H1 (cell line): ENCODE data around the gene PACSIN2. TPM values are rescaled to one million over a fixed set of nuclear protein-coding genes. Genes with fewer than 3 reads are reported as not detected.

Source experiments
- CTCF ChIA-PET: fragments of 300-600 bp; sonication (Branson Sonifier 250); formaldehyde crosslinking; loops from one replicate; lab custom pipeline; 2021; ENCODE audit not compliant: partially characterized antibody; lab: Charles Lee
- POLR2A ChIA-PET: fragments of 300-600 bp; sonication (Branson Sonifier 250); formaldehyde crosslinking; loops from one replicate; lab custom pipeline; 2021; ENCODE audit warnings: inconsistent platforms; ENCODE audit not compliant: partially characterized antibody; lab: Charles Lee
- DNase-seq, 2 experiments: peaks; one replicate each; pipeline versions ENCODE4 v3.0.0 to v3.0.0-alpha.2; 2010 to 2022; ENCODE audit warnings: low spot score in 2 of 2, low read depth in 1 of 2, mixed read lengths in 1 of 2
- FAIRE-seq: peaks from 2 replicates; lab custom pipeline; 2011; peaks lifted over from hg19 to GRCh38; lab: Jason Lieb, UNC
- H2AFZ ChIP-seq: 2 replicates; pipeline ENCODE4 v1.8.1; 2012; ENCODE audit warnings: low read length, inconsistent platforms
- H2AK5ac ChIP-seq: 2 replicates; pipeline ENCODE4 v1.6.1; 2013; ENCODE audit warnings: low read depth, low read length
- H2BK120ac ChIP-seq: replicated peaks from 2 replicates; pipeline ENCODE3; 2013; ENCODE audit warnings: low read depth, low read length, inconsistent platforms
- H2BK12ac ChIP-seq: 2 replicates; pipeline ENCODE4 v1.6.1; 2013; ENCODE audit warnings: low read depth, low read length
- H2BK15ac ChIP-seq: 2 replicates; pipeline ENCODE4 v1.6.1; 2013; ENCODE audit warnings: low read length
- H2BK20ac ChIP-seq: 2 replicates; pipeline ENCODE4 v1.6.1; 2013; ENCODE audit warnings: low read length
- H2BK5ac ChIP-seq: 2 replicates; pipeline ENCODE4 v1.6.1; 2013; ENCODE audit warnings: low read depth, low read length
- H3K14ac ChIP-seq: 2 replicates; pipeline ENCODE4 v1.6.1; 2013; ENCODE audit warnings: inconsistent platforms; ENCODE audit not compliant: insufficient read length
- H3K18ac ChIP-seq: 2 replicates; pipeline ENCODE4 v1.6.1; 2013; ENCODE audit warnings: low read length; ENCODE audit errors: extremely low read depth
- H3K23ac ChIP-seq: 2 replicates; pipeline ENCODE4 v1.6.1; 2013; ENCODE audit warnings: inconsistent platforms; ENCODE audit not compliant: insufficient read length
- H3K23me2 ChIP-seq: 2 replicates; pipeline ENCODE4 v1.6.1; 2013; ENCODE audit warnings: low read depth, low read length
- H3K27ac ChIP-seq: 2 replicates; pipeline ENCODE4 v1.6.1; 2011; ENCODE audit warnings: low read depth, low read length, inconsistent platforms
- H3K27me3 ChIP-seq, 4 experiments: replicated peaks in 1 of 4; 1 replicate in 1 of 4; 2 replicates in 3 of 4; pipeline versions ENCODE4 v1.6.1 to v1.8.1; 2011 to 2013; ENCODE audit warnings: low read length in 3 of 4, mild to moderate bottlenecking in 3 of 4, inconsistent platforms in 2 of 4, mixed read lengths in 2 of 4, moderate library complexity in 1 of 4; ENCODE audit not compliant: control insufficient read depth in 3 of 4, insufficient read depth in 3 of 4; ENCODE audit errors: extremely low read depth in 1 of 4
- H3K36me3 ChIP-seq, 4 experiments: 2 replicates each; pipeline versions ENCODE4 v1.6.1 to v1.8.1; 2011 to 2013; ENCODE audit warnings: mild to moderate bottlenecking in 4 of 4, low read length in 3 of 4, moderate library complexity in 2 of 4, control low read depth in 1 of 4, inconsistent platforms in 1 of 4; ENCODE audit not compliant: insufficient read depth in 4 of 4, control insufficient read depth in 2 of 4
- H3K4ac ChIP-seq: replicated peaks from 2 replicates; pipeline ENCODE3; 2013; ENCODE audit warnings: low read length, low read depth, mixed read lengths, inconsistent platforms; ENCODE audit not compliant: insufficient read length
- H3K4me1 ChIP-seq, 4 experiments: replicated peaks in 1 of 4; 1 replicate in 1 of 4; 2 replicates in 3 of 4; pipeline versions ENCODE4 v1.6.1 to v1.8.1; 2011 to 2013; ENCODE audit warnings: low read length in 3 of 4, inconsistent platforms in 2 of 4, mixed read lengths in 1 of 4; ENCODE audit not compliant: insufficient read depth in 4 of 4, control insufficient read depth in 3 of 4
- H3K4me2 ChIP-seq, 2 experiments: 2 replicates each; pipeline versions ENCODE4 v1.6.1 to v1.8.1; 2011 to 2013; ENCODE audit warnings: low read depth in 2 of 2, low read length in 2 of 2, control low read depth in 1 of 2, inconsistent platforms in 1 of 2, mild to moderate bottlenecking in 1 of 2; ENCODE audit not compliant: insufficient read depth in 1 of 2
- H3K4me3 ChIP-seq, 4 experiments: fragments of 200-600, 300-600 bp in 1 of 4; sonication (generic), shearing (Covaris generic), sonication (Bioruptor Twin) in 1 of 4; 2 replicates each; pipeline versions ENCODE4 v1.5.1 to v1.8.1; 2011 to 2016; ENCODE audit warnings: low read length in 4 of 4, low read depth in 3 of 4, control low read depth in 2 of 4, inconsistent platforms in 2 of 4, mild to moderate bottlenecking in 2 of 4, mixed read lengths in 1 of 4, moderate library complexity in 1 of 4; ENCODE audit not compliant: insufficient read depth in 2 of 4; ENCODE audit errors: extremely low read depth in 1 of 4
- H3K56ac ChIP-seq: replicated peaks from 2 replicates; pipeline ENCODE3; 2013; ENCODE audit warnings: low read depth, mild to moderate bottlenecking, mixed read lengths, low read length, inconsistent platforms; ENCODE audit not compliant: insufficient read length
- H3K79me1 ChIP-seq: 2 replicates; pipeline ENCODE4 v1.6.1; 2013; ENCODE audit warnings: low read depth, low read length, control low read depth
- H3K79me2 ChIP-seq, 2 experiments: 2 replicates each; pipeline versions ENCODE4 v1.6.1 to v1.8.1; 2012 to 2013; ENCODE audit warnings: low read length in 2 of 2, mild to moderate bottlenecking in 2 of 2, inconsistent platforms in 1 of 2; ENCODE audit not compliant: insufficient read depth in 2 of 2, control insufficient read depth in 1 of 2
- H3K9ac ChIP-seq, 4 experiments: replicated peaks in 1 of 4; 1 replicate in 1 of 4; 2 replicates in 3 of 4; pipeline versions ENCODE4 v1.6.1 to v1.8.1; 2011 to 2013; ENCODE audit warnings: low read depth in 3 of 4, low read length in 3 of 4, control low read depth in 2 of 4, mild to moderate bottlenecking in 2 of 4, moderate library complexity in 2 of 4, inconsistent platforms in 1 of 4; ENCODE audit errors: extremely low read depth in 1 of 4
- H3K9me3 ChIP-seq, 2 experiments: 2 replicates each; pipeline versions ENCODE4 v1.6.1 to v1.8.1; 2012 to 2013; ENCODE audit warnings: mild to moderate bottlenecking in 2 of 2, moderate library complexity in 2 of 2, control low read depth in 1 of 2, inconsistent platforms in 1 of 2, low read depth in 1 of 2, low read length in 1 of 2, mixed read lengths in 1 of 2; ENCODE audit not compliant: insufficient read depth in 2 of 2
- H4K20me1 ChIP-seq, 2 experiments: replicated peaks in 1 of 2; 2 replicates each; pipeline versions ENCODE3 to v1.8.1; 2011 to 2013; ENCODE audit warnings: inconsistent platforms in 2 of 2, low read length in 2 of 2, mild to moderate bottlenecking in 1 of 2; ENCODE audit not compliant: insufficient read depth in 2 of 2, control insufficient read depth in 1 of 2
- H4K5ac ChIP-seq: 2 replicates; pipeline ENCODE4 v1.6.1; 2013; ENCODE audit warnings: low read length, low read depth, mixed read lengths, inconsistent platforms; ENCODE audit not compliant: insufficient read length
- H4K8ac ChIP-seq: 2 replicates; pipeline ENCODE4 v1.8.0; 2013; ENCODE audit warnings: mild to moderate bottlenecking, moderate library complexity, low read length, inconsistent platforms; ENCODE audit not compliant: insufficient read depth; ENCODE audit errors: extremely low read depth
- H4K91ac ChIP-seq: replicated peaks from 2 replicates; pipeline ENCODE3; 2013; ENCODE audit warnings: low read length, mixed read lengths, inconsistent platforms; ENCODE audit not compliant: insufficient read length
- HDAC6 ChIP-seq: IDR thresholded peaks from one replicate; pipeline ENCODE4 v1.7.1; 2012; ENCODE audit warnings: low read depth, mild to moderate bottlenecking, inconsistent platforms, low read length, moderate library complexity
- KDM5A ChIP-seq: fragments of 200-600 bp; IDR thresholded peaks from 2 replicates; pipeline ENCODE4 v1.7.1; 2012; ENCODE audit warnings: mild to moderate bottlenecking, low read length, inconsistent platforms, mixed read lengths
- MAFK ChIP-seq: IDR thresholded peaks from 2 replicates; pipeline ENCODE4 v1.6.1; 2012; ENCODE audit warnings: low read depth, mild to moderate bottlenecking, improper control_type of control experiment, low read length
- WGBS, 2 experiments: shearing (Covaris generic) in 1 of 2; methylation state at CpG; one replicate each; pipeline versions ENCODE4 v1.1.6 to v1.1.7; 2013 to 2015; ENCODE audit warnings: low lambda C conversion rate in 2 of 2, mixed read lengths in 2 of 2, inconsistent platforms in 1 of 2, low coverage in 1 of 2, missing lambda C conversion rate in 1 of 2; ENCODE audit not compliant: insufficient replicate concordance in 2 of 2, insufficient coverage in 1 of 2, insufficient read length in 1 of 2; ENCODE audit errors: extremely low coverage in 1 of 2, missing lambda C conversion rate in 1 of 2; 5-methylcytosine and 5-hydroxymethylcytosine counted together
- polyA plus RNA-seq, 7 experiments: library from polyadenylated mRNA; depleted of rRNA in 3 of 7; stranded (reverse) in 5 of 7; unstranded in 2 of 7; fragments of >200 nt in 5 of 7; fragments of 200-250 nt in 2 of 7; gene quantifications; 1 replicate in 5 of 7; 2 replicates in 1 of 7; 4 replicates in 1 of 7; pipeline versions ENCODE4 v1.2.1 to v1.2.3, GENCODE V29; 2011 to 2013; ENCODE audit warnings: missing spikeins in 2 of 7, mixed read lengths in 2 of 7
- total RNA-seq: library from RNA; stranded (reverse); fragmentation: NEBNext Ultra II Directional; extraction: Animal tissue kit (Norgen Biotek cat#: 25700); gene quantifications from 2 replicates; pipeline ENCODE4 v1.2.1, GENCODE V29; 2021
- TF ChIP-seq, protein P1 (sequence below): IDR thresholded peaks from 2 replicates; pipeline ENCODE4 v1.6.1; 2011; ENCODE audit warnings: low read depth, mild to moderate bottlenecking, low read length; ENCODE audit not compliant: insufficient read depth

PACSIN2 gene
- total and polyA plus RNA-seq, 2 of the 8 experiments (the other 6 are each of a cell fraction or from before 2014, with no cell fraction given), result 44.8 to 64.2 TPM

GRCh38 chr22:42955848-42956247, 59.1 kb downstream of the PACSIN2 start:
- H3K14ac ChIP-seq, result no peak overlapping the region
- H3K9ac ChIP-seq, result no peak overlapping the region
- no peaks in the 10 kb centered on the region for H3K27me3 ChIP-seq
- no peak overlapping the region for H3K4me2 ChIP-seq
- H3K23me2 ChIP-seq, result no peaks in the 10 kb centered on the region
- H4K20me1 ChIP-seq, result peaks cover 4 to 25% of the 10 kb centered on the region in 2 experiments
- no peak overlapping the region for H2AFZ ChIP-seq
- H3K56ac ChIP-seq, result no peak overlapping the region
- ChIA-PET POLR2A (interaction anchor here (3.3 kb wide), 1 partner anchor 9 kb away, joined by 13 read pairs; no protein-coding TSS in a partner anchor), CTCF (no interaction called here)
- no peak overlapping the region for H2BK20ac ChIP-seq
- DNase-seq, result no peak
- no peak overlapping the region for H2BK120ac ChIP-seq
- no peak overlapping the region for H3K4ac ChIP-seq
- peaks cover 19% of the 10 kb centered on the region for H3K79me1 ChIP-seq
- H3K36me3 ChIP-seq, result peaks cover 0 to 3% (median 0%) of the 10 kb centered on the region in 4 experiments; a peak in 1 of 8 replicates
- H3K27ac ChIP-seq, result no peak overlapping the region
- no peak overlapping the region for H2AK5ac ChIP-seq
- no peak overlapping the region for H4K8ac ChIP-seq
- no peak overlapping the region for H4K91ac ChIP-seq
- H3K9me3 ChIP-seq, result no peaks in the 10 kb centered on the region
- no peak overlapping the region for H2BK15ac ChIP-seq
- FAIRE-seq, result no peak
- no peak overlapping the region for H3K23ac ChIP-seq
- 95% methylated on average over 1 of the region's 1 CpG; no CpG with 5 or more reads in 1 of the 2 experiments for WGBS, 2 experiments
- no peak overlapping the region for H3K4me3 ChIP-seq
- peaks cover 8 to 91% of the 10 kb centered on the region in 2 experiments for H3K79me2 ChIP-seq
- H2BK12ac ChIP-seq, result no peak overlapping the region
- TF ChIP-seq HDAC6 (no peak), MAFK (peak; percentile 76; the same call in 1 of the 2 replicates), KDM5A (no peak)
- TF ChIP-seq, protein P1, sequence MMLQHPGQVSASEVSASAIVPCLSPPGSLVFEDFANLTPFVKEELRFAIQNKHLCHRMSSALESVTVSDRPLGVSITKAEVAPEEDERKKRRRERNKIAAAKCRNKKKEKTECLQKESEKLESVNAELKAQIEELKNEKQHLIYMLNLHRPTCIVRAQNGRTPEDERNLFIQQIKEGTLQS, result no peak
- peaks cover 3 to 24% (median 14%) of the 10 kb centered on the region in 4 experiments for H3K4me1 ChIP-seq
- no peak overlapping the region for H3K18ac ChIP-seq
- no peak overlapping the region for H4K5ac ChIP-seq
- H2BK5ac ChIP-seq, result no peak overlapping the region
